Measurements from ENCODE around the gene COL25A1. TPM values are rescaled to one million over a fixed set of nuclear protein-coding genes. Genes with fewer than 3 reads are reported as not detected.
"Not testable (repeated sequence)": the region's sequence is repeated elsewhere in the genome, so short reads cannot be mapped to it uniquely, and the experiment has no call there.

Gene COL25A1
- total RNA-seq, 2 experiments from 2014 or later: 0.67 TPM; not detected in 1

GRCh38 chr4:108933925-108934324 is 368.5 kb downstream of the COL25A1 start:
- not testable (repeated sequence) for H3K4me3 Mint-ChIP-seq, H3K36me3 Mint-ChIP-seq

GRCh38 chr4:108933046-108933445 is 369.4 kb downstream of the COL25A1 start:
- no peak overlapping the region for H3K27ac Mint-ChIP-seq
- H3K4me3 Mint-ChIP-seq: no peak overlapping the region
- POLR2A ChIA-PET: no interaction called here
- no peaks in the 10 kb centered on the region for H3K36me3 Mint-ChIP-seq
- peaks cover 16% of the 10 kb centered on the region for H3K27me3 Mint-ChIP-seq
- no peaks in the 10 kb centered on the region for H3K4me1 Mint-ChIP-seq
- no peak for ATAC-seq (ENCODE audit: low read depth)
- H3K9me3 Mint-ChIP-seq: no peaks in the 10 kb centered on the region
- no peak for DNase-seq

More at GRCh38 chr4:108933925-108934324, 368.5 kb downstream of the COL25A1 start:
- H3K27ac Mint-ChIP-seq; H3K9me3 Mint-ChIP-seq; H3K4me1 Mint-ChIP-seq; ATAC-seq (ENCODE audit: low read depth); POLR2A ChIA-PET; DNase-seq: not testable (repeated sequence)
- peaks cover 16% of the 10 kb centered on the region for H3K27me3 Mint-ChIP-seq

- ATAC-seq (ENCODE audit: low read depth) (no peak), DNase-seq (no peak)
- Mint-ChIP-seq H3K9me3 (no peaks in the 10 kb centered on the region), H3K36me3 (no peaks in the 10 kb centered on the region), H3K4me3 (no peak overlapping the region), H3K27me3 (peaks cover 7% of the 10 kb centered on the region), H3K4me1 (no peaks in the 10 kb centered on the region), H3K27ac (no peak overlapping the region)
- POLR2A ChIA-PET: no interaction called here
Measured at GRCh38 chr4:108931926-108932325, 370.5 kb downstream of the COL25A1 start.

- Mint-ChIP-seq H3K4me1 (no peaks in the 10 kb centered on the region), H3K9me3 (no peaks in the 10 kb centered on the region), H3K36me3 (no peaks in the 10 kb centered on the region), H3K27me3 (peaks cover 6% of the 10 kb centered on the region), H3K27ac (no peak overlapping the region), H3K4me3 (no peak overlapping the region)
- POLR2A ChIA-PET: no interaction called here
- ATAC-seq (ENCODE audit: low read depth) (no peak), DNase-seq (no peak)
Measured at GRCh38 chr4:108930186-108930585, 372.3 kb downstream of the COL25A1 start.

- no peak overlapping the region for H3K4me3 Mint-ChIP-seq
- H3K9me3 Mint-ChIP-seq: no peaks in the 10 kb centered on the region
- H3K27ac Mint-ChIP-seq: no peak overlapping the region
- DNase-seq: no peak
- H3K4me1 Mint-ChIP-seq: no peaks in the 10 kb centered on the region
- H3K27me3 Mint-ChIP-seq: peaks cover 17% of the 10 kb centered on the region
- no peak for ATAC-seq (ENCODE audit: low read depth)
- no peaks in the 10 kb centered on the region for H3K36me3 Mint-ChIP-seq
- POLR2A ChIA-PET: no interaction called here
Measured at GRCh38 chr4:108926781-108927180, 375.7 kb downstream of the COL25A1 start.

- DNase-seq (no peak), ATAC-seq (ENCODE audit: low read depth) (no peak)
- Mint-ChIP-seq H3K27me3 (peaks cover 21% of the 10 kb centered on the region), H3K27ac (no peak overlapping the region), H3K9me3 (no peaks in the 10 kb centered on the region), H3K4me1 (no peaks in the 10 kb centered on the region), H3K36me3 (no peaks in the 10 kb centered on the region), H3K4me3 (no peak overlapping the region)
- POLR2A ChIA-PET: no interaction called here
Measured at GRCh38 chr4:108926061-108926460, 376.4 kb downstream of the COL25A1 start.

- H3K4me1 Mint-ChIP-seq: no peaks in the 10 kb centered on the region
- H3K27ac Mint-ChIP-seq: no peak overlapping the region
- H3K4me3 Mint-ChIP-seq: no peak overlapping the region
- peaks cover 26% of the 10 kb centered on the region for H3K27me3 Mint-ChIP-seq
- H3K36me3 Mint-ChIP-seq: no peaks in the 10 kb centered on the region
- POLR2A ChIA-PET: no interaction called here
- H3K9me3 Mint-ChIP-seq: no peaks in the 10 kb centered on the region
- ATAC-seq (ENCODE audit: low read depth) (no peak), DNase-seq (no peak)
Measured at GRCh38 chr4:108922191-108922590, 380.3 kb downstream of the COL25A1 start.

GRCh38 chr4:108920395-108921087 is 381.9 kb downstream of the COL25A1 start:
- no peak for DNase-seq
- Mint-ChIP-seq H3K27ac (no peak overlapping the region), H3K4me1 (no peaks in the 10 kb centered on the region), H3K27me3 (peaks cover 30% of the 10 kb centered on the region), H3K4me3 (no peak overlapping the region), H3K36me3 (no peaks in the 10 kb centered on the region), H3K9me3 (no peaks in the 10 kb centered on the region)
- no peak for ATAC-seq (ENCODE audit: low read depth)
- POLR2A ChIA-PET: no interaction called here

- POLR2A ChIA-PET: no interaction called here
- H3K4me1 Mint-ChIP-seq: no peaks in the 10 kb centered on the region
- no peak overlapping the region for H3K4me3 Mint-ChIP-seq
- H3K9me3 Mint-ChIP-seq: no peaks in the 10 kb centered on the region
- H3K27ac Mint-ChIP-seq: no peak overlapping the region
- DNase-seq (no peak), ATAC-seq (ENCODE audit: low read depth) (no peak)
- H3K36me3 Mint-ChIP-seq: no peaks in the 10 kb centered on the region
- H3K27me3 Mint-ChIP-seq: peaks cover 28% of the 10 kb centered on the region
Measured at GRCh38 chr4:108919226-108919893, 383.1 kb downstream of the COL25A1 start.

- Mint-ChIP-seq H3K9me3 (no peaks in the 10 kb centered on the region), H3K4me1 (no peaks in the 10 kb centered on the region), H3K36me3 (no peaks in the 10 kb centered on the region), H3K4me3 (no peak overlapping the region), H3K27me3 (peaks cover 29% of the 10 kb centered on the region), H3K27ac (no peak overlapping the region)
- no peak for DNase-seq
- POLR2A ChIA-PET: no interaction called here
- ATAC-seq (ENCODE audit: low read depth): no peak
Measured at GRCh38 chr4:108917255-108917654, 385.2 kb downstream of the COL25A1 start.

- Mint-ChIP-seq H3K27me3 (peaks cover 27% of the 10 kb centered on the region), H3K9me3 (no peaks in the 10 kb centered on the region), H3K36me3 (no peaks in the 10 kb centered on the region), H3K4me1 (no peaks in the 10 kb centered on the region), H3K4me3 (no peak overlapping the region), H3K27ac (no peak overlapping the region)
- ATAC-seq (ENCODE audit: low read depth) (no peak), DNase-seq (no peak)
- POLR2A ChIA-PET: no interaction called here
Measured at GRCh38 chr4:108916638-108917037, 385.8 kb downstream of the COL25A1 start.

- no peak for DNase-seq
- peaks cover 13% of the 10 kb centered on the region for H3K27me3 Mint-ChIP-seq
- H3K4me3 Mint-ChIP-seq: no peak overlapping the region
- H3K9me3 Mint-ChIP-seq: no peaks in the 10 kb centered on the region
- H3K36me3 Mint-ChIP-seq: no peaks in the 10 kb centered on the region
- POLR2A ChIA-PET: no interaction called here
- no peak for ATAC-seq (ENCODE audit: low read depth)
- no peak overlapping the region for H3K27ac Mint-ChIP-seq
- no peaks in the 10 kb centered on the region for H3K4me1 Mint-ChIP-seq
Measured at GRCh38 chr4:108906866-108907367, 395.5 kb downstream of the COL25A1 start.

- no peaks in the 10 kb centered on the region for H3K9me3 Mint-ChIP-seq
- POLR2A ChIA-PET: no interaction called here
- no peaks in the 10 kb centered on the region for H3K4me1 Mint-ChIP-seq
- no peak overlapping the region for H3K4me3 Mint-ChIP-seq
- DNase-seq (no peak), ATAC-seq (ENCODE audit: low read depth) (no peak)
- no peak overlapping the region for H3K27ac Mint-ChIP-seq
- H3K27me3 Mint-ChIP-seq: peaks cover 10% of the 10 kb centered on the region
- H3K36me3 Mint-ChIP-seq: no peaks in the 10 kb centered on the region
Measured at GRCh38 chr4:108906006-108906405, 396.5 kb downstream of the COL25A1 start.

GRCh38 chr4:108903464-108904221 is 398.8 kb downstream of the COL25A1 start:
- POLR2A ChIA-PET: no interaction called here
- DNase-seq (no peak), ATAC-seq (ENCODE audit: low read depth) (no peak)
- no peaks in the 10 kb centered on the region for H3K36me3 Mint-ChIP-seq
- peaks cover 4% of the 10 kb centered on the region for H3K27me3 Mint-ChIP-seq
- H3K4me1 Mint-ChIP-seq: no peaks in the 10 kb centered on the region
- H3K27ac Mint-ChIP-seq: no peak overlapping the region
- no peak overlapping the region for H3K4me3 Mint-ChIP-seq
- no peaks in the 10 kb centered on the region for H3K9me3 Mint-ChIP-seq
